DND-41 (cell line): ENCODE results near the gene ARL16.

ENCODE experiments used
- ATAC-seq: fragments of 200-7000 bp; cut with Tn5 transposase; 3 replicates; pipeline ENCODE4 v1.9.1; 2021; ENCODE audit warnings: low read depth; ENCODE audit not compliant: insufficient read depth
- DNase-seq: peaks from one replicate; pipeline ENCODE4 v3.0.0-alpha.2; 2020
- H2AFZ ChIP-seq: 2 replicates; pipeline ENCODE4 v1.6.0; 2012; ENCODE audit warnings: low read depth, low read length
- H3K27ac ChIP-seq: 2 replicates; pipeline ENCODE4 v1.5.1; 2012; ENCODE audit warnings: low read length, inconsistent platforms
- H3K27me3 ChIP-seq: fragments of 200-600 bp; sonication (generic); 2 replicates; pipeline ENCODE4 v1.6.0; 2012; ENCODE audit warnings: low read length, mild to moderate bottlenecking, inconsistent platforms; ENCODE audit not compliant: insufficient read depth, poor library complexity
- H3K36me3 ChIP-seq: 2 replicates; pipeline ENCODE4 v1.5.1; 2012; ENCODE audit warnings: low read length, inconsistent platforms; ENCODE audit not compliant: insufficient read depth
- H3K4me1 ChIP-seq: 2 replicates; pipeline ENCODE4 v1.5.1; 2012; ENCODE audit warnings: mild to moderate bottlenecking, low read length; ENCODE audit not compliant: insufficient read depth
- H3K4me2 ChIP-seq: 2 replicates; pipeline ENCODE4 v1.6.0; 2012; ENCODE audit warnings: mild to moderate bottlenecking, moderate library complexity, low read length, inconsistent platforms; ENCODE audit not compliant: insufficient read depth
- H3K4me3 ChIP-seq, 2 experiments: fragments of 200-600 bp in 1 of 2; shearing (Covaris generic) in 1 of 2; 2 replicates each; pipeline ENCODE4 v1.5.1; 2012 to 2016; ENCODE audit warnings: inconsistent platforms in 2 of 2, low read length in 2 of 2, mild to moderate bottlenecking in 2 of 2, low read depth in 1 of 2, moderate library complexity in 1 of 2
- H3K79me2 ChIP-seq: 2 replicates; pipeline ENCODE4 v1.6.0; 2012; ENCODE audit warnings: low read length, inconsistent platforms; ENCODE audit not compliant: insufficient read depth
- H3K9ac ChIP-seq: 2 replicates; pipeline ENCODE4 v1.6.0; 2012; ENCODE audit warnings: low read depth, mild to moderate bottlenecking, inconsistent platforms, low read length, moderate library complexity
- H3K9me3 ChIP-seq: 2 replicates; pipeline ENCODE4 v1.5.1; 2012; ENCODE audit warnings: low read length, moderate library complexity, mild to moderate bottlenecking, inconsistent platforms; ENCODE audit not compliant: insufficient read depth, severe bottlenecking
- H4K20me1 ChIP-seq: 2 replicates; pipeline ENCODE4 v1.6.0; 2012; ENCODE audit warnings: low read length; ENCODE audit not compliant: insufficient read depth
- CTCF ChIP-seq: IDR thresholded peaks from 2 replicates; pipeline ENCODE4 v1.5.1; 2012; ENCODE audit warnings: borderline replicate concordance, low read length, moderate library complexity, mild to moderate bottlenecking; ENCODE audit not compliant: poor library complexity, severe bottlenecking; ENCODE audit errors: extremely low read depth
- EZH2 ChIP-seq: IDR thresholded peaks from 3 replicates; pipeline ENCODE4 v1.6.1; 2012; ENCODE audit warnings: borderline replicate concordance, low read depth, mild to moderate bottlenecking, moderate library complexity, low read length, inconsistent platforms; ENCODE audit not compliant: severe bottlenecking

ARL16 gene

GRCh38 chr17:81656835-81657234 lies 26.8 kb downstream of the ARL16 start:
- H3K27me3 ChIP-seq, result no peaks in the 10 kb centered on the region
- TF ChIP-seq CTCF, result no peak
- TF ChIP-seq EZH2, result no peak
- H3K36me3 ChIP-seq, result no peaks in the 10 kb centered on the region
- H3K4me1 ChIP-seq, result no peaks in the 10 kb centered on the region
- ATAC-seq (no peak; the same call in 2 of the 3 replicates), DNase-seq (no peak)
- H3K27ac ChIP-seq, result no peak overlapping the region
- no peak overlapping the region for H3K4me3 ChIP-seq
- H3K9ac ChIP-seq, result no peak overlapping the region
- H4K20me1 ChIP-seq, result no peaks in the 10 kb centered on the region
- H2AFZ ChIP-seq, result no peak overlapping the region
- H3K9me3 ChIP-seq, result no peaks in the 10 kb centered on the region
- no peaks in the 10 kb centered on the region for H3K79me2 ChIP-seq
- H3K4me2 ChIP-seq, result no peak overlapping the region

- Histone ChIP-seq H3K4me1 (no peaks in the 10 kb centered on the region), H4K20me1 (no peaks in the 10 kb centered on the region), H3K27ac (no peak within 1 kb of the TSS), H3K4me2 (no peak within 1 kb of the TSS), H2AFZ (no peak within 1 kb of the TSS), H3K9me3 (no peaks in the 10 kb centered on the region), H3K4me3 (no peak within 1 kb of the TSS), H3K79me2 (no peaks in the 10 kb centered on the region), H3K9ac (no peak within 1 kb of the TSS), H3K36me3 (no peaks in the 10 kb centered on the region), H3K27me3 (no peaks in the 10 kb centered on the region)
- ATAC-seq (no peak), DNase-seq (no peak)
- TF ChIP-seq CTCF, result no peak
- TF ChIP-seq EZH2, result no peak
These were observed 27.4 kb downstream of the ARL16 start, which contains the start of gene PDE6G for GRCh38 chr17:81656118-81656743. Gene PDE6G (minus strand): TSS chr17:81656542. CDS start chr17:81653305, 3,237 bp downstream.

- Histone ChIP-seq H3K27ac (no peak overlapping the region), H3K9me3 (no peaks in the 10 kb centered on the region), H3K36me3 (no peaks in the 10 kb centered on the region), H3K4me1 (no peaks in the 10 kb centered on the region), H3K4me3 (no peak overlapping the region), H3K79me2 (no peaks in the 10 kb centered on the region), H3K9ac (no peak overlapping the region), H4K20me1 (no peaks in the 10 kb centered on the region), H2AFZ (no peak overlapping the region), H3K4me2 (no peak overlapping the region), H3K27me3 (no peaks in the 10 kb centered on the region)
- TF ChIP-seq CTCF (no peak), EZH2 (no peak)
- DNase-seq (no peak), ATAC-seq (no peak)
These were observed 28.0 kb downstream of the ARL16 start for GRCh38 chr17:81655378-81656117.
